Endothelial cell of umbilical vein (primary cell): ENCODE data around the gene YAP1. TPM values are rescaled to one million over a fixed set of nuclear protein-coding genes. Genes with fewer than 3 reads are reported as not detected.

Experiments used
- BruUV-seq: library from RNA; stranded (reverse); fragments of 400-500 nt; replicated peaks from 2 replicates; lab custom pipeline; 2021; lab: Mats Ljungman, UMichigan
- CTCF ChIA-PET: fragments of 300-600, 350-600 bp; sonication (Branson Sonifier 250); formaldehyde crosslinking; loops from one replicate; lab custom pipeline; 2021; ENCODE audit warnings: antibody characterized with exemption, inconsistent platforms; lab: Charles Lee
- POLR2A ChIA-PET: fragments of 300-600, 350-600 bp; sonication (Branson Sonifier 250); formaldehyde crosslinking; loops from one replicate; lab custom pipeline; 2021; ENCODE audit warnings: antibody characterized with exemption, inconsistent platforms; lab: Charles Lee
- DNase-seq: peaks from one replicate; pipeline ENCODE4 v3.0.0-alpha.2; 2011; ENCODE audit warnings: low read depth, low spot score
- FAIRE-seq: peaks from 2 replicates; lab custom pipeline; 2011; peaks lifted over from hg19 to GRCh38; lab: Jason Lieb, UNC
- H2AFZ ChIP-seq: 2 replicates; pipeline ENCODE4 v1.6.0; 2012; ENCODE audit warnings: low read depth, low read length, control low read depth, inconsistent platforms
- H3K27ac ChIP-seq: 2 replicates; pipeline ENCODE4 v1.5.1; 2011; ENCODE audit warnings: low read depth, mild to moderate bottlenecking, control low read depth, low read length, moderate library complexity; ENCODE audit not compliant: insufficient read depth
- H3K27me3 ChIP-seq, 2 experiments: 2 replicates each; pipeline versions ENCODE4 v1.6.0 to v1.6.1; 2011; ENCODE audit warnings: low read length in 2 of 2, mixed read lengths in 1 of 2; ENCODE audit not compliant: control insufficient read depth in 2 of 2, insufficient read depth in 2 of 2
- H3K36me3 ChIP-seq, 2 experiments: 2 replicates in 1 of 2; 3 replicates in 1 of 2; pipeline ENCODE4 v1.5.1; 2011; ENCODE audit warnings: low read length in 2 of 2, mild to moderate bottlenecking in 1 of 2, moderate library complexity in 1 of 2; ENCODE audit not compliant: control insufficient read depth in 2 of 2, insufficient read depth in 2 of 2; ENCODE audit errors: extremely low read depth in 1 of 2
- H3K4me1 ChIP-seq: 3 replicates; pipeline ENCODE4 v1.5.1; 2011; ENCODE audit warnings: mild to moderate bottlenecking, low read length; ENCODE audit not compliant: control insufficient read depth, insufficient read depth; ENCODE audit errors: extremely low read depth
- H3K4me2 ChIP-seq: 2 replicates; pipeline ENCODE4 v1.6.1; 2011; ENCODE audit warnings: low read length, control low read depth, mixed read lengths; ENCODE audit not compliant: insufficient read depth
- H3K4me3 ChIP-seq, 3 experiments: fragments of 200-600 bp in 1 of 3; sonication (generic), shearing (Covaris generic) in 1 of 3; replicated peaks in 1 of 3; 2 replicates each; pipeline ENCODE4 v1.5.1; 2011 to 2016; ENCODE audit warnings: control low read depth in 3 of 3, low read length in 3 of 3, mild to moderate bottlenecking in 2 of 3, inconsistent platforms in 1 of 3, low read depth in 1 of 3, moderate library complexity in 1 of 3; ENCODE audit not compliant: insufficient read depth in 1 of 3
- H3K79me2 ChIP-seq: 2 replicates; pipeline ENCODE4 v1.6.0; 2012; ENCODE audit warnings: low read length, inconsistent platforms; ENCODE audit not compliant: control insufficient read depth, insufficient read depth
- H3K9ac ChIP-seq: replicated peaks from 2 replicates; pipeline ENCODE3; 2011; ENCODE audit warnings: low read length, control low read depth; ENCODE audit not compliant: insufficient read depth; ENCODE audit errors: extremely low read depth
- H3K9me1 ChIP-seq: replicated peaks from 3 replicates; pipeline ENCODE4 v1.6.0; 2011; ENCODE audit warnings: mild to moderate bottlenecking, low read length; ENCODE audit not compliant: control insufficient read depth, insufficient read depth; ENCODE audit errors: extremely low read depth
- H3K9me3 ChIP-seq: replicated peaks from 2 replicates; pipeline ENCODE4 v1.5.1; 2012; ENCODE audit warnings: low read length, inconsistent platforms; ENCODE audit not compliant: control insufficient read depth, insufficient read depth
- H4K20me1 ChIP-seq: replicated peaks from 2 replicates; pipeline ENCODE3; 2011; ENCODE audit warnings: mild to moderate bottlenecking, low read length; ENCODE audit not compliant: control insufficient read depth, insufficient read depth; ENCODE audit errors: extremely low read depth
- CTCF ChIP-seq, 2 donors: IDR thresholded peaks; 1 replicate in 1 of 2; 2 replicates in 1 of 2; pipeline ENCODE4 v1.5.1; 2011; ENCODE audit warnings: low read length in 2 of 2, mild to moderate bottlenecking in 2 of 2, moderate library complexity in 2 of 2, control low read depth in 1 of 2, inconsistent platforms in 1 of 2, low read depth in 1 of 2; ENCODE audit not compliant: insufficient read depth in 1 of 2; ENCODE audit errors: extremely low read depth in 1 of 2
- EZH2 ChIP-seq: IDR thresholded peaks from 2 replicates; pipeline ENCODE4 v1.6.1; 2012; ENCODE audit warnings: borderline replicate concordance, low read depth, mild to moderate bottlenecking, moderate library complexity, low read length, inconsistent platforms; ENCODE audit not compliant: severe bottlenecking
- FOS ChIP-seq: IDR thresholded peaks from 2 replicates; pipeline ENCODE4 v1.6.1; 2011; ENCODE audit warnings: mild to moderate bottlenecking, low read length, moderate library complexity, borderline replicate concordance; ENCODE audit not compliant: insufficient read depth
- GATA2 ChIP-seq: IDR thresholded peaks from 2 replicates; pipeline ENCODE4 v1.7.0; 2011; ENCODE audit warnings: low read depth, mild to moderate bottlenecking, moderate library complexity, mixed read lengths, low read length; ENCODE audit not compliant: insufficient read length, insufficient read depth
- JUN ChIP-seq: IDR thresholded peaks from 2 replicates; pipeline ENCODE4 v1.6.1; 2011; ENCODE audit warnings: borderline replicate concordance, low read depth; ENCODE audit not compliant: insufficient read length, insufficient read depth
- MAX ChIP-seq: IDR thresholded peaks from 2 replicates; pipeline ENCODE4 v1.6.1; 2011; ENCODE audit not compliant: insufficient read depth, insufficient read length
- MYC ChIP-seq: IDR thresholded peaks from one replicate; pipeline ENCODE4 v1.6.1; 2011; ENCODE audit warnings: mild to moderate bottlenecking, low read depth, low read length
- POLR2A ChIP-seq: IDR thresholded peaks from 2 replicates; pipeline ENCODE4 v1.6.1; 2012; ENCODE audit warnings: low read depth, mild to moderate bottlenecking, control low read depth, low read length
- POLR2AphosphoS5 ChIP-seq: IDR thresholded peaks from 2 replicates; pipeline ENCODE4 v1.6.1; 2012; ENCODE audit warnings: low read depth, mild to moderate bottlenecking, control low read depth, low read length, moderate library complexity; ENCODE audit not compliant: insufficient read depth
- dilution Hi-C: fragments of 300-500 bp; cut with MboI; formaldehyde crosslinking; loops from one replicate; pipeline ENCODE4 v1.15.0; 2019; ENCODE audit warnings: low sequenced_read_pairs; ENCODE audit not compliant: extremely low pct_ligation_motif_present
- intact Hi-C: fragments of 100-400 bp; cut with micrococcal nuclease; formaldehyde crosslinking; loops from one replicate; pipeline ENCODE4 v1.10.0; 2022
- polyA plus RNA-seq, 4 experiments: library from polyadenylated mRNA; depleted of rRNA in 3 of 4; stranded (reverse) in 3 of 4; unstranded in 1 of 4; fragments of >200 nt; gene quantifications; 2 replicates each; pipeline versions ENCODE4 v1.2.1 to v1.2.3, GENCODE V29; 2011 to 2012; ENCODE audit warnings: missing spikeins in 1 of 4
- total RNA-seq: library from RNA; stranded (reverse); gene quantifications from 2 replicates; pipeline ENCODE4 v1.2.3, GENCODE V29; 2021

The YAP1 gene
- total and polyA plus RNA-seq, 2 donors (not counting 3 experiments of a cell fraction or from before 2014, with no cell fraction given) = 32.6 to 48.9 TPM

- BruUV-seq = no TSS peak
- dilution Hi-C loops (no loop called here), intact Hi-C loops (no loop called here)
- H3K4me3 ChIP-seq = no peak overlapping the region
- no peaks in the 10 kb centered on the region for H3K36me3 ChIP-seq
- no peaks in the 10 kb centered on the region for H3K9me3 ChIP-seq
- no peak overlapping the region for H2AFZ ChIP-seq
- no peak overlapping the region for H3K27ac ChIP-seq
- H3K9ac ChIP-seq = no peak overlapping the region
- CTCF ChIA-PET = interaction anchor here (0.9 to 1.3 kb wide), 2 partner anchors 8 to 10 kb away, joined by 3 to 4 read pairs; no protein-coding TSS in a partner anchor
- H3K4me2 ChIP-seq = no peak overlapping the region
- no peaks in the 10 kb centered on the region for H3K9me1 ChIP-seq
- H4K20me1 ChIP-seq = peaks cover 25% of the 10 kb centered on the region
- no peaks in the 10 kb centered on the region for H3K27me3 ChIP-seq
- H3K79me2 ChIP-seq = peaks cover 11% of the 10 kb centered on the region
- peaks cover 4% of the 10 kb centered on the region for H3K4me1 ChIP-seq
- no peak for FAIRE-seq
- no peak for DNase-seq
- TF ChIP-seq POLR2A (no peak), GATA2 (no peak), CTCF (IDR thresholded peaks at IDR 0.05; ENCODE audit: extremely low read depth in 1 of 2, insufficient read depth in 1 of 2, low read depth in 1 of 2, low read length in 2 of 2) (no peak), MAX (no peak), EZH2 (no peak), JUN (no peak), FOS (no peak), POLR2AphosphoS5 (no peak), MYC (no peak)
- POLR2A ChIA-PET = no interaction called here
Measured at GRCh38 chr11:102147632-102148031, 37.4 kb downstream of the YAP1 start.
